ENCODE measurements around the gene SCRN3.
"Not testable (repeated sequence)": the region's sequence is repeated elsewhere in the genome, so short reads cannot be mapped to it uniquely, and the experiment has no call there.

The SCRN3 gene

GRCh38 chr2:174395284-174395968, at the start of gene SCRN3:
SCRN3 (plus strand) TSS chr2:174395730; CDS start chr2:174398284, 2,554 bp downstream.
- peak; percentile 85 for DNase-seq

- no peak for DNase-seq
Measured at GRCh38 chr2:174350018-174350417, 45.5 kb upstream of the SCRN3 start.

GRCh38 chr2:174350593-174351181, 44.8 kb upstream of the SCRN3 start:
- DNase-seq = no peak

DNA sequence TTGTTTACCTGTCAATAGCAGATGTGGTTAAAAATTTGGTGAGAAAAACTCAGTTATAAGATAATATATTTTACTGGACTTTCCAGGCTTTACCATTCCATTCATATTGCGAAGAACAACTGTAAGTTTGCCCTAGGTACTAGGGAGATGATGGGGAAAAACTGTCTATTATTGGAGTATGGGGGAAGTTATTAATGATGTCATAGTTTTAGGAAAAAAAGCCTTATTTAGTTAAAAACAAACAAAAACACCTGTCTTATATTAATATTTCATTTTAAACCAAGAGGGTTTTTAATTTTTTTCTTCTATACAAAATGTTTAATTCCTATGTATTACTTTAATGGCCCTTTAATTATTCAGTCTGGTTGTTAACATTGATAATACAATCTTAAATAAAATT, 42.5 kb upstream of the SCRN3 start:
- DNase-seq = no peak

DNA sequence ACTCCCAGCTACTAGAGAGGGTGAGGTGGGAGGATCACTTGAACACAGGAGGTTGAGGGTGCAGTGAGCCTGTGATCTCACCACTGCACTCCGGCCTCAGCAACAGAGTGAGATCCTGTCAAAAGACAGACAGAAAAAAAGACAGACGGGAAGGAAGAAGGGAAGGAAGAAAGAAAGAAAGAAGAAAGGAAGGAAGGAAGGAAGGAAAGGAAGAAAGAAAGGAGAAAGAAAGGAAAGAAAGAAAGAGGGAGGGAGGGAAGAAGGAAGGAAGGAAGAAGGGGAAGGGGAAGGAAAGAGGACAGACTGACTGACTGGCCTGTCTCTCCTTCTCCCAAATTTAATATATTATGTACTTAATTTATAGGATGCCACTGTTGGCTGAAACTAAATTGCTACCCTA, 39.2 kb upstream of the SCRN3 start:
- DNase-seq = no peak

DNA sequence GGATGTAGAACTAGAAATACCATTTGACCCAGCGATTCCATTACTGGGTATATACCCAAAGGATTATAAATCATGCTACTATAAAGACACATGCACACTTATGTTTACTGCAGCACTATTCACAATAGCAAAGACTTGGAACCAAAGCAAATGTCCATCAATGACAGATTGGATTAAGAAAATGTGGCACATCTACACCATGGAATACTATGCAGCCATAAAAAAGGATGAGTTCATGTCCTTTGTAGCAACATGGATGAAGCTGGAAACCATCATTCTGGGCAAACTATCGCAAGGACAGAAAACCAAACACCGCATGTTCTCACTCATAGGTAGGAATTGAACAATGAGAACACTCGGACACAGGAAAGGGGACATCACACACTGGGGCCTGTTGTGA, 35.9 kb upstream of the SCRN3 start:
- DNase-seq = not testable (repeated sequence)

DNA sequence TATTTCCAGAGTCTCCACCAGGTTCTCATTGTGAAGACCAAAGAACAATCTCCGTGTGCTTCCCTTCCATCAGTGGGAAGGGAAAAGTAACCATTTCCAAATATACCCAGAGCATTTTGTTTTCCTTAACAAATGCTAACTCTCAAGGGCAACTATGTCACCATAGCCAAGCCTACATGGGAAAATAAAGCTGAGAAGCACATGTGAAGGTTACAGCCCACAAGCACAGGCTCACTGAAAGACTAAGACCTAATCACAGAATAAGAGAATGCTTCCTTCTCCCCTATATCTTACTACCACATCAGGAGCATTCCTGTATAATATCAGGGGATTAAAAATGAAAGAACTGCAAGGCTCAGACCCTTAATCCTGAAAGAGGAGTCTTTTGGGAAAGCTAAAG, 32.6 kb upstream of the SCRN3 start:
- no peak for DNase-seq

GRCh38 chr2:174363492-174364225, 31.9 kb upstream of the SCRN3 start:
- DNase-seq = not testable (repeated sequence)

DNA sequence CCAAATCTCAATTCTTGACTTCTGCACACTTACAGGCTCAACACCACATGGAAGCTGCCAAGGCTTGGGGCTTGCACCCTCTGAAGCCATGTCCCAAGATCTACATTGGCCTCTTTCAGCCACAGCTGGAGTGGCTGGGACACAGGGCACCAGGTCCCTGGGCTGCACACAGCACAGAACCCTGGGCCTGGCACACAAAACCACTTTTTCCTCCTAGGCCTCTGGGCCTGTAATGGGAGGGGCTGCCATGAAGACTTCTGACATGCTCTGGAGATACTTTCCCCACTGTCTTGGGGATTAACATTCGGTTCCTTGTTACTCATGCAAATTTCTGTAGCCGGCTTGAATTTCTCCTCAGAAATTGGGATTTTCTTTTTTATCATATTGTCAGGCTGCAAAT, 30.9 kb upstream of the SCRN3 start:
- no peak for DNase-seq

DNA sequence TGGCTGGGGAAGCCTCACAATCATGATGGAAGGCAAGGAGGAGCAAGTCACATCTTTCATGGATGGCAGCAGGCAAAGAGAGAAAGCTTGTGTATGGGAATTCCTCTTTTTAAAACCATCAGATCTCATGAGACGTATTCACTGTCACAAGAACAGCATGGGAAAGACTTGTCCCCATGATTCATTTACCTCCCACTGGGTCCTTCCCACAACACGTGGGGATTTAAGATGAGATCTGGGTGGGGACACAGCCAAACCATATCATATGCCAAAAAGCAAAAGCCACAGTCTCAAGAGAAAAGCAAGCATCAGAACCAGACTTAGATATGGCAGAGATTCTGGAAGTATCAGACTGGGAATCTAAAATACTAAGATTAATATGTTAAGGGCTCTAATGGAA, 30.0 kb upstream of the SCRN3 start:
- no peak for DNase-seq

GRCh38 chr2:174368691-174369090, 26.8 kb upstream of the SCRN3 start:
- no peak for DNase-seq

DNA sequence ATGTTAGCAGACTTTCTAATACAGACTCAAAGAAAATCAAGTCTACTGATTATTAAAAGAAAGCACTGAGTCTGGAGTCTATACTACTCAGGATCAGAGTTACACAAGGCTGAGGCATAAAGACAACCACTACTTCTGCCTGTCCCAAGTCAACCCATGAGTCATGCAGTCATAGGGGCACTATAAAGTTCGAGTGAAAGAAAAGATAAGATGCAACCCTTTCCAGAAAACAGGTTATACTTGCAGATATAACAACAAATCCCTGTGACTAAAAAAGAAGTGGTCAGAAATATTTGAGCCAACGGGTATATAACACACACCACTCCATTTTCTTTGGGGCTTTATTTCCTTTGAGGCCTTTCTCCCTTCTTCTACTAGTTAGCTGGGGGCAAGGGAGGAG, 18.6 kb upstream of the SCRN3 start:
- no peak for DNase-seq

- no peak for DNase-seq
Measured at GRCh38 chr2:174383796-174384195, 11.7 kb upstream of the SCRN3 start.

DNA sequence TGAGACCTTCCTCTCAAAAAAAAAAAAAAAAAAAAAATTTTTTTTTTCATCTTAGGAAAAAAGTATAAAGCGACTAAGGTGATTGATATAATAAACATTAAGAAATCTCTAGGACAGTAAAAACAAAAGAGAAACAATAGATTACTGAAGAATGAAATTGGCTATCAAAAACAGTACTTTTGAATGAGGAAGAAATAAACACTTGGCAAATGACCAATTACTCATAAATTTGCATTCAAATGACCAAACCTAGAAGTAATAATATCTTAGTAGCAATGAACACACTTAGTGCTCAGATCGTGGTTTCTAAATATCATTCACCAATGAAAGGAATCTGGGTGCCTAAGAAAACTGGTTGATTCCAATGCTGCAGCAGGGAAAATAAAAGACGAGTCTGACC, 10.3 kb upstream of the SCRN3 start:
- DNase-seq = no peak

- DNase-seq = not testable (repeated sequence)
Measured at GRCh38 chr2:174388706-174389105, 6.8 kb upstream of the SCRN3 start.

DNA sequence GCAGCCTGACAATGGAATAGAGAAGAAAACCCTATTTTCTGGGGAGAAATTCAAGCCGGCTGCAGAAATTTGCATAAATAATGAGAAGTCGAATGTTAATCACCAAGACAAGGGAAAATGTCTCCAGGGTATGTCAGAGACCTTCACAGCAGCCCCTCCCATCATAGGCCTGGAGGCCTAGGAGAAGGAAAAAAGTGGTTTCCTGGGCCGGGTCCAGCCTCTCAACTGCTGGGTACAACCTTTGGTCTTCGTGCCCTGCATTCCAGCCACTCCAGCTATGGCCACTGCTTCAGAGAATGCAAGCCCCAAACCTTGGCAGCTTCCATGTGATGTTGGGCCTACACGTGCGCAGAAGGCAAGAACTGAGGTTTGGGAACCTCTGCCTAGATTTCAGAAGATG, 6.0 kb upstream of the SCRN3 start:
- DNase-seq = no peak

- DNase-seq = not testable (repeated sequence)
Measured at GRCh38 chr2:174390303-174390702, 5.2 kb upstream of the SCRN3 start.

DNA sequence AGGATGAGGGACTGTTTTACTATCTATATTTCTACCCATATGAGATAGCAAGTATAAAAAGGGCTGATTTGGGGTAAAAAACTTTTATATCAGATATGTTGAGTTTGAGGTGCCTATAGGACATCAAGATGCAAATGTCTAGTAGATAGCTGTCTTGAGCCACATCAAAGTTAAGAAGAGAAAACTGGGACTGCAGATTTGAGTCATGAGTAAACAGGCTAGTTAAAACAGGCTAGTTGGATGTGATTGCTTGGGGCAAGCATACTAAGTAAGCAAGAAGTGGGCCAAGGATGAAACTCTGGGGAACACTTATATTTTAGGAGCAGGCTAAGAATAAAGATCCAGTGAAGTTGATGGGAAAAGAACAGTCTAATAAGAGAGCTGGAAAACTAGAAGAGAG, 2.8 kb upstream of the SCRN3 start:
- no peak for DNase-seq

DNA sequence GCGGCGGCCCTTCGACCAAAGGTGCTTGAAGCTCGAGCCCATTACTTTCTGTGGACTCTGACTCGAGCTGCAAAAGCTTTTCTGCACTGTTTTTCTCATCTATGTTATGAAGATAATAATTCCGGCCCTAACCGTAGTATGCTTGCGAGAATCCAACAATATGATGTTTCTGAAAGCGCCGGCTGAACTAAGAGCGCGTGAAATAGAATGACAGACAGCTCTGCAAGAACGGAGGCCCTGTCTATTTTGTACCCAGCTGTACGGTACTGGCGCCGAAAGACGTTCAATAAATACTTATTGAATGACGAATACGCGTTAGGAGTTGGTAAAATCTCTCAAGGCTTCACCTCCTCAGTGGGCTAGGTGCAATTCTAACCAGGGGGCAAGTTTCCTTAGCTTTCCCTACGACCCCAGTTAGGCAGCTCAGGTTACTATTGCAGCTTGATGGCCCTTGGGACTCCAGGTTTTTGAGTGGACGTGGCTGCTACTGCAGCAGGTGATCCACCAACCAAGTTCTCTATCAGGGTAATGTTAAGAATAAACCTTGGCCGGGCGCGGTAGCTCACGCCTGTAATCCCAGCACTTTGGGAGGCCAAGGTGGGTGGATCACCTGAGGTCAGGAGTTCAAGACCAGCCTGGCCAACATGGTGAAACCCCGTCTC, 570 bp downstream of the SCRN3 start:
- no peak for DNase-seq

DNA sequence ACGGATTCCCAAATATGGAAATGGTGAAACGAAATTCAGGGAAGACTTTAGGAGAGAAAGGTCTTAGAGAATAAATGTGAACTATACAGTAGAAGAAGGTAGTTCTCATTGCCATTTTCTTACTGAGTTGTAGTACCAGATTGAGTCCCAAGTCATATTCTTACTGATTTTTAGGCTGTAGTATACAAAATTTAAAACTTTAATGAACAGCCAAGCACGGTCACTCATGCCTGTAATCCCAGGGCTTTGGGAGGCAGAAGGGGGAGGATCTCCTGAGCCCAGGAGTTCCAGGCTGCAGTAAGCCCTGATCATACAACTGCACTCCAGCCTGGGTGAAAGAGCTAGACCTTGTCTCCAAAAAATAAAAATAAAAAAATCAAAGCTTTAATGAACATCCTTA, 2.2 kb downstream of the SCRN3 start:
- DNase-seq = no peak

- no peak for DNase-seq
Measured at GRCh38 chr2:174399171-174399570, 3.6 kb downstream of the SCRN3 start.

DNA sequence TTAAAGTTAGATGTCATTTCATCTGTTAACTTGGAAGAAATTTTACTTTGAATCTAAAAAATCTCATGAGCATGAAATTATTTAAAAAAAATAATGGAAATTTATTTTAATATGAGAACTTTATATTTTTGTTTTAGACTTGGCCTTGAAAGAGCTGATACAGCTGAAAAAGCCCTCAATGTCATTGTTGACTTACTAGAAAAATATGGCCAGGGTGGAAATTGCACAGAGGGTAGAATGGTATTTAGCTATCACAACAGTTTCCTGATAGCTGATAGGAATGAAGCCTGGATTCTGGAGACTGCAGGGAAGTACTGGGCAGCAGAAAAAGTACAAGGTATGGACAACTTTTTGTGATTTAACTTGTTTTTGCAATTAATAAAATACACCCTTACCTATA, 5.3 kb downstream of the SCRN3 start:
- no peak for DNase-seq

DNA sequence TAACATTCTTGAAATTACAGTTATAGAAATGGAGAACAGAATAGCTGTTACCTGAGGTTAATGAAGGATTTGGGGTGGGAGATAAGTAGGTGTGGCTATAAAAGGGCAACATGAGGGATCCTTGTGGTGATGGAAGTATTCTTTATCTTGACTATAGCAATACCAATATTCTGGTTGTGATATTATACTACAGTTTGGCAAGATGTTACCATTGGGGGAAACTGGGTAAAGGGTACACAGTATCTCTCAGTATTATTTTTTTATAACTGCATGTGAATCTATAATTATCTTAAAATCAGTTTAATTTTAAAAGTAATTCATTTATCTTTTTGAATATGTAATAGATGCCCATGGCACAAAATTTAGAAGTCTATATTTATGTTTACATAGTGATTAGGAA, 8.1 kb downstream of the SCRN3 start:
- DNase-seq = no peak

GRCh38 chr2:174410039-174410438, 14.5 kb downstream of the SCRN3 start:
- DNase-seq = not testable (repeated sequence)

Data from CD4-positive, alpha-beta T cell treated with Interleukin-15 for 1 hour (primary cell).